HEK293 (cell line): ENCODE measurements around the gene C1QL1.

ENCODE experiments used
- CTCF ChIA-PET: fragments of 350-600 bp; formaldehyde crosslinking; extraction: SDS; loops from one replicate; lab custom pipeline; 2021; ENCODE audit warnings: antibody characterized with exemption; lab: Yijun Ruan, JAX
- POLR2A ChIA-PET: fragments of 300-600 bp; formaldehyde crosslinking; extraction: SDS; loops from one replicate; lab custom pipeline; 2020; ENCODE audit warnings: antibody characterized with exemption, inconsistent platforms; lab: Yijun Ruan, JAX
- H3K27ac ChIP-seq: fragments of 200-500 bp; sonication (Bioruptor generic); 2 replicates; pipeline ENCODE4 v1.5.1; 2014; ENCODE audit warnings: low read depth, low read length, control low read depth, inconsistent platforms; ENCODE audit errors: extremely low read depth
- H3K36me3 ChIP-seq, 2 experiments: fragments of 200-500 bp in 1 of 2; sonication (Bioruptor generic) in 1 of 2; 1 replicate in 1 of 2; 2 replicates in 1 of 2; pipeline ENCODE4 v1.5.1; 2014 to 2017; ENCODE audit warnings: inconsistent platforms in 2 of 2, low read length in 2 of 2; ENCODE audit not compliant: control insufficient read depth in 2 of 2, insufficient read depth in 1 of 2
- H3K4me1 ChIP-seq: fragments of 200-500 bp; sonication (Bioruptor generic); 2 replicates; pipeline ENCODE4 v1.5.1; 2014; ENCODE audit warnings: mild to moderate bottlenecking, low read length, inconsistent platforms; ENCODE audit not compliant: control insufficient read depth, insufficient read depth
- H3K4me3 ChIP-seq: 2 replicates; pipeline ENCODE4 v1.5.1; 2011; ENCODE audit warnings: low read depth, mild to moderate bottlenecking, control low read depth, low read length, moderate library complexity
- H3K9me3 ChIP-seq: fragments of 200-500 bp; sonication (Bioruptor generic); 2 replicates; pipeline ENCODE4 v1.5.1; 2014; ENCODE audit warnings: low read depth, low read length, inconsistent platforms; ENCODE audit not compliant: control insufficient read depth, insufficient read depth
- GLI4 ChIP-seq: fragments of 450-650 bp; formaldehyde crosslinking; IDR thresholded peaks from 2 replicates; pipeline ENCODE4 v1.5.1; 2016; ENCODE audit warnings: missing biosample characterization, missing genetic modification characterization
- IKZF3 ChIP-seq: fragments of 450-650 bp; IDR thresholded peaks from 2 replicates; pipeline ENCODE4 v1.5.0; 2018; ENCODE audit warnings: missing biosample characterization, mild to moderate bottlenecking, missing genetic modification characterization, moderate library complexity
- KLF1 ChIP-seq: fragments of 450-650 bp; formaldehyde crosslinking; IDR thresholded peaks from 2 replicates; pipeline ENCODE4 v1.5.1; 2016; ENCODE audit warnings: missing biosample characterization, missing genetic modification characterization
- KLF8 ChIP-seq: fragments of 450-650 bp; formaldehyde crosslinking; IDR thresholded peaks from 2 replicates; pipeline ENCODE4 v1.5.1; 2016; ENCODE audit warnings: missing biosample characterization, missing genetic modification characterization
- TRIM28 ChIP-seq: IDR thresholded peaks from 2 replicates; pipeline ENCODE4 v1.6.1; 2011; ENCODE audit warnings: low read length, control low read depth, borderline replicate concordance
- ZBTB20 ChIP-seq: fragments of 450-650 bp; formaldehyde crosslinking; IDR thresholded peaks from 2 replicates; pipeline ENCODE4 v1.5.1; 2016; ENCODE audit warnings: missing biosample characterization, missing genetic modification characterization
- ZNF561 ChIP-seq: fragments of 450-650 bp; IDR thresholded peaks from 2 replicates; pipeline ENCODE4 v1.5.1; 2018; ENCODE audit warnings: missing biosample characterization, missing genetic modification characterization, borderline replicate concordance
- ZNF600 ChIP-seq: fragments of 450-650 bp; formaldehyde crosslinking; IDR thresholded peaks from 2 replicates; pipeline ENCODE4 v1.5.1; 2016; ENCODE audit warnings: missing biosample characterization, missing genetic modification characterization
- ZNF701 ChIP-seq: fragments of 450-650 bp; formaldehyde crosslinking; IDR thresholded peaks from 2 replicates; pipeline ENCODE4 v1.5.1; 2016; ENCODE audit warnings: missing biosample characterization, missing genetic modification characterization
- ZXDB ChIP-seq: fragments of 450-650 bp; formaldehyde crosslinking; IDR thresholded peaks from 2 replicates; pipeline ENCODE4 v1.5.1; 2016; ENCODE audit warnings: missing biosample characterization, missing genetic modification characterization
- TF ChIP-seq, protein P1 (sequence below): fragments of 450-650 bp; formaldehyde crosslinking; IDR thresholded peaks from 2 replicates; pipeline ENCODE4 v1.5.1; 2016; ENCODE audit warnings: missing biosample characterization, missing genetic modification characterization, low read depth
- TF ChIP-seq, protein P2 (sequence below): fragments of 450-650 bp; formaldehyde crosslinking; IDR thresholded peaks from 2 replicates; pipeline ENCODE4 v1.5.1; 2016; ENCODE audit warnings: missing biosample characterization, missing genetic modification characterization, low read depth
- TF ChIP-seq, protein P3 (sequence below): fragments of 450-650 bp; formaldehyde crosslinking; IDR thresholded peaks from 2 replicates; pipeline ENCODE4 v1.5.1; 2016; ENCODE audit warnings: missing biosample characterization, missing genetic modification characterization
- TF ChIP-seq, protein P4 (sequence below): fragments of 450-650 bp; IDR thresholded peaks from 2 replicates; pipeline ENCODE4 v1.5.1; 2018; ENCODE audit warnings: missing biosample characterization, mild to moderate bottlenecking, missing genetic modification characterization
- TF ChIP-seq, protein P5 (sequence below): fragments of 450-650 bp; formaldehyde crosslinking; IDR thresholded peaks from 2 replicates; pipeline ENCODE4 v1.5.1; 2017; ENCODE audit warnings: missing biosample characterization, missing genetic modification characterization
- TF ChIP-seq, protein P6 (sequence below): fragments of 450-650 bp; formaldehyde crosslinking; IDR thresholded peaks from 2 replicates; pipeline ENCODE4 v1.5.1; 2016; ENCODE audit warnings: missing biosample characterization, missing genetic modification characterization

The C1QL1 gene

DNA sequence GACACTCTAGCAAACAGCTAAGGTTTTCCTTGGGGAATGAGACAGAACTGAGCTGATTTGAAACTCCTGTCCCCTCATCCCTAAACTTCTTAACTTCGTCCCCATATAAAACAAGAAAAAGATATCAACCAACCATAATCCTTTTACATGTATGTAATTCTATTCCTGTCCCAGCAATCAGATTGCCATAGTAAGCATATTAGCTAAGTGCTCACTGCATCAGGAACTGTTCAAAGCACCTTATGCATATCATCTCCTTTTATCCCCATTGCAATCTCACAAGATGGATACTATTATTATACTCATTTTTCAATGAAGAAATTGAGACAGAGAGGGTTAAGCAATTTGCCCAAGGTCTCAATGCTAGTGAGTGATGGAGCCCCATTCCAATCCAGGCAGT lies 27.3 kb downstream of the C1QL1 start (continued):
- TF ChIP-seq, protein P1, sequence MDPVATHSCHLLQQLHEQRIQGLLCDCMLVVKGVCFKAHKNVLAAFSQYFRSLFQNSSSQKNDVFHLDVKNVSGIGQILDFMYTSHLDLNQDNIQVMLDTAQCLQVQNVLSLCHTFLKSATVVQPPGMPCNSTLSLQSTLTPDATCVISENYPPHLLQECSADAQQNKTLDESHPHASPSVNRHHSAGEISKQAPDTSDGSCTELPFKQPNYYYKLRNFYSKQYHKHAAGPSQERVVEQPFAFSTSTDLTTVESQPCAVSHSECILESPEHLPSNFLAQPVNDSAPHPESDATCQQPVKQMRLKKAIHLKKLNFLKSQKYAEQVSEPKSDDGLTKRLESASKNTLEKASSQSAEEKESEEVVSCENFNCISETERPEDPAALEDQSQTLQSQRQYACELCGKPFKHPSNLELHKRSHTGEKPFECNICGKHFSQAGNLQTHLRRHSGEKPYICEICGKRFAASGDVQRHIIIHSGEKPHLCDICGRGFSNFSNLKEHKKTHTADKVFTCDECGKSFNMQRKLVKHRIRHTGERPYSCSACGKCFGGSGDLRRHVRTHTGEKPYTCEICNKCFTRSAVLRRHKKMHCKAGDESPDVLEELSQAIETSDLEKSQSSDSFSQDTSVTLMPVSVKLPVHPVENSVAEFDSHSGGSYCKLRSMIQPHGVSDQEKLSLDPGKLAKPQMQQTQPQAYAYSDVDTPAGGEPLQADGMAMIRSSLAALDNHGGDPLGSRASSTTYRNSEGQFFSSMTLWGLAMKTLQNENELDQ = no peak
- TF ChIP-seq KLF1 (tag by site-specific recombination) = no peak

DNA sequence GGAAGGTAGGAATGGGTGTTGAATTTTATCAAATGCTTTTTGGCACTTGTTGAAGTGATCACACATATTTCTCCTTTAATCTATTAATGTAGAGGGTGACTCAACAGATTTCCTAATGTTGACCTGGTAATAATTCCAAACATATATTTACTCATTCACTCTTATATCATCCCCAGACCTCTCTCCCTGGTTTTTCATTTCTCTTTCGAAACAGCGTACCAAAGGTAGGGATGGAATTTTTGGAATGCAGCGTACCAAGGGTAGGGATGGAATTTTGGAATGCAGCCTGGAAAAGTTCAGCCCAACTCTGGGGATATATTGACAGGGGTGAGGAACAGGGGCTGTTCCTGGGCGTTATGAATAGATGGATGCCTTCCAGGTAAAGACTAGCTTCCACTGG lies 27.8 kb downstream of the C1QL1 start:
- CTCF ChIA-PET = interaction anchor here (0.7 to 8.1 kb wide), 7 partner anchors 19 to 195 kb away, joined by 3 to 39 read pairs (median 4); no protein-coding TSS in a partner anchor
- no peak overlapping the region for H3K27ac ChIP-seq
- H3K4me1 ChIP-seq = peaks cover 4% of the 10 kb centered on the region; the same call in 1 of the 2 replicates
- H3K4me3 ChIP-seq = no peak overlapping the region
- peaks cover 58 to 65% of the 10 kb centered on the region in 2 experiments for H3K36me3 ChIP-seq
- POLR2A ChIA-PET = interaction anchor here (0.5 to 2.0 kb wide), 3 partner anchors 8 to 124 kb away, joined by 3 to 5 read pairs (median 5); partner anchors contain the start of gene C1QL1
- H3K9me3 ChIP-seq = no peaks in the 10 kb centered on the region
- TF ChIP-seq, protein P2, sequence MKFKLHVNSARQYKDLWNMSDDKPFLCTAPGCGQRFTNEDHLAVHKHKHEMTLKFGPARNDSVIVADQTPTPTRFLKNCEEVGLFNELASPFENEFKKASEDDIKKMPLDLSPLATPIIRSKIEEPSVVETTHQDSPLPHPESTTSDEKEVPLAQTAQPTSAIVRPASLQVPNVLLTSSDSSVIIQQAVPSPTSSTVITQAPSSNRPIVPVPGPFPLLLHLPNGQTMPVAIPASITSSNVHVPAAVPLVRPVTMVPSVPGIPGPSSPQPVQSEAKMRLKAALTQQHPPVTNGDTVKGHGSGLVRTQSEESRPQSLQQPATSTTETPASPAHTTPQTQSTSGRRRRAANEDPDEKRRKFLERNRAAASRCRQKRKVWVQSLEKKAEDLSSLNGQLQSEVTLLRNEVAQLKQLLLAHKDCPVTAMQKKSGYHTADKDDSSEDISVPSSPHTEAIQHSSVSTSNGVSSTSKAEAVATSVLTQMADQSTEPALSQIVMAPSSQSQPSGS (tag by site-specific recombination) = no peak
- TF ChIP-seq ZNF600 (tag by site-specific recombination) = 0 out of 2 replicates have a peak, but pooled peaks have one; percentile 29
- TF ChIP-seq GLI4 (tag by site-specific recombination) = no peak
- peak; percentile 54; the same call in 1 of the 2 replicates for TF ChIP-seq IKZF3 (tag by site-specific recombination)
- TF ChIP-seq ZXDB (tag by site-specific recombination) = no peak
- no peak for TF ChIP-seq KLF8
- TF ChIP-seq ZNF701 (tag by site-specific recombination) = no peak
- TF ChIP-seq, protein P3, sequence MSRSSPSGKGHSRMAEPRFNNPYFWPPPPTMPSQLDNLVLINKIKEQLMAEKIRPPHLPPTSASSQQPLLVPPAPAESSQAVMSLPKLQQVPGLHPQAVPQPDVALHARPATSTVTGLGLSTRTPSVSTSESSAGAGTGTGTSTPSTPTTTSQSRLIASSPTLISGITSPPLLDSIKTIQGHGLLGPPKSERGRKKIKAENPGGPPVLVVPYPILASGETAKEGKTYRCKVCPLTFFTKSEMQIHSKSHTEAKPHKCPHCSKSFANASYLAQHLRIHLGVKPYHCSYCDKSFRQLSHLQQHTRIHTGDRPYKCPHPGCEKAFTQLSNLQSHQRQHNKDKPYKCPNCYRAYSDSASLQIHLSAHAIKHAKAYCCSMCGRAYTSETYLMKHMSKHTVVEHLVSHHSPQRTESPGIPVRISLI (tag by site-specific recombination) = no peak
- no peak for TF ChIP-seq ZBTB20 (tag by site-specific recombination)
- TF ChIP-seq TRIM28 = no peak
- TF ChIP-seq, protein P4, sequence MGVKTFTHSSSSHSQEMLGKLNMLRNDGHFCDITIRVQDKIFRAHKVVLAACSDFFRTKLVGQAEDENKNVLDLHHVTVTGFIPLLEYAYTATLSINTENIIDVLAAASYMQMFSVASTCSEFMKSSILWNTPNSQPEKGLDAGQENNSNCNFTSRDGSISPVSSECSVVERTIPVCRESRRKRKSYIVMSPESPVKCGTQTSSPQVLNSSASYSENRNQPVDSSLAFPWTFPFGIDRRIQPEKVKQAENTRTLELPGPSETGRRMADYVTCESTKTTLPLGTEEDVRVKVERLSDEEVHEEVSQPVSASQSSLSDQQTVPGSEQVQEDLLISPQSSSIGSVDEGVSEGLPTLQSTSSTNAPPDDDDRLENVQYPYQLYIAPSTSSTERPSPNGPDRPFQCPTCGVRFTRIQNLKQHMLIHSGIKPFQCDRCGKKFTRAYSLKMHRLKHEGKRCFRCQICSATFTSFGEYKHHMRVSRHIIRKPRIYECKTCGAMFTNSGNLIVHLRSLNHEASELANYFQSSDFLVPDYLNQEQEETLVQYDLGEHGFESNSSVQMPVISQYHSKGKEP (tag by site-specific recombination) = no peak
- TF ChIP-seq, protein P5, sequence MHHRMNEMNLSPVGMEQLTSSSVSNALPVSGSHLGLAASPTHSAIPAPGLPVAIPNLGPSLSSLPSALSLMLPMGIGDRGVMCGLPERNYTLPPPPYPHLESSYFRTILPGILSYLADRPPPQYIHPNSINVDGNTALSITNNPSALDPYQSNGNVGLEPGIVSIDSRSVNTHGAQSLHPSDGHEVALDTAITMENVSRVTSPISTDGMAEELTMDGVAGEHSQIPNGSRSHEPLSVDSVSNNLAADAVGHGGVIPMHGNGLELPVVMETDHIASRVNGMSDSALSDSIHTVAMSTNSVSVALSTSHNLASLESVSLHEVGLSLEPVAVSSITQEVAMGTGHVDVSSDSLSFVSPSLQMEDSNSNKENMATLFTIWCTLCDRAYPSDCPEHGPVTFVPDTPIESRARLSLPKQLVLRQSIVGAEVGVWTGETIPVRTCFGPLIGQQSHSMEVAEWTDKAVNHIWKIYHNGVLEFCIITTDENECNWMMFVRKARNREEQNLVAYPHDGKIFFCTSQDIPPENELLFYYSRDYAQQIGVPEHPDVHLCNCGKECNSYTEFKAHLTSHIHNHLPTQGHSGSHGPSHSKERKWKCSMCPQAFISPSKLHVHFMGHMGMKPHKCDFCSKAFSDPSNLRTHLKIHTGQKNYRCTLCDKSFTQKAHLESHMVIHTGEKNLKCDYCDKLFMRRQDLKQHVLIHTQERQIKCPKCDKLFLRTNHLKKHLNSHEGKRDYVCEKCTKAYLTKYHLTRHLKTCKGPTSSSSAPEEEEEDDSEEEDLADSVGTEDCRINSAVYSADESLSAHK = no peak
- TF ChIP-seq, protein P6, sequence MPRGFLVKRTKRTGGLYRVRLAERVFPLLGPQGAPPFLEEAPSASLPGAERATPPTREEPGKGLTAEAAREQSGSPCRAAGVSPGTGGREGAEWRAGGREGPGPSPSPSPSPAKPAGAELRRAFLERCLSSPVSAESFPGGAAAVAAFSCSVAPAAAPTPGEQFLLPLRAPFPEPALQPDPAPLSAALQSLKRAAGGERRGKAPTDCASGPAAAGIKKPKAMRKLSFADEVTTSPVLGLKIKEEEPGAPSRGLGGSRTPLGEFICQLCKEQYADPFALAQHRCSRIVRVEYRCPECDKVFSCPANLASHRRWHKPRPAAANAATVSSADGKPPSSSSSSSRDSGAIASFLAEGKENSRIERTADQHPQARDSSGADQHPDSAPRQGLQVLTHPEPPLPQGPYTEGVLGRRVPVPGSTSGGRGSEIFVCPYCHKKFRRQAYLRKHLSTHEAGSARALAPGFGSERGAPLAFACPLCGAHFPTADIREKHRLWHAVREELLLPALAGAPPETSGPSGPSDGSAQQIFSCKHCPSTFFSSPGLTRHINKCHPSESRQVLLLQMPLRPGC = no peak
- TF ChIP-seq ZNF561 = no peak
